Urinary bladder (tissue), 4 donors: ENCODE measurements around the gene PISD. TPM values are rescaled to one million over a fixed set of nuclear protein-coding genes. Genes with fewer than 3 reads are reported as not detected.

ENCODE experiments used
- DNase-seq: peaks from one replicate; pipeline ENCODE4 v3.0.0-alpha.2; 2015; ENCODE audit errors: extremely low spot score
- H3K27ac ChIP-seq: one replicate; pipeline ENCODE4 v1.5.1; 2013; ENCODE audit warnings: low read depth, mild to moderate bottlenecking, moderate library complexity
- H3K36me3 ChIP-seq: one replicate; pipeline ENCODE4 v1.6.1; 2013; ENCODE audit warnings: mild to moderate bottlenecking, moderate library complexity; ENCODE audit not compliant: insufficient read depth
- H3K4me1 ChIP-seq: one replicate; pipeline ENCODE4 v1.6.1; 2013; ENCODE audit warnings: mild to moderate bottlenecking, moderate library complexity; ENCODE audit not compliant: insufficient read depth
- H3K4me3 ChIP-seq: one replicate; pipeline ENCODE4 v1.5.1; 2013; ENCODE audit warnings: low read depth, low read length
- WGBS: extraction: QIAGEN DNeasy Blood & Tissue Kit; methylation state at CpG from one replicate; pipeline ENCODE4 v1.1.7; 2013; 5-methylcytosine and 5-hydroxymethylcytosine counted together
- polyA plus RNA-seq: library from polyadenylated mRNA; stranded (reverse); fragments of 200-250 nt; gene quantifications from one replicate; pipeline ENCODE4 v1.2.3, GENCODE V29; 2013
- total RNA-seq: library from RNA; depleted of rRNA; stranded (reverse); fragments of >200 nt; gene quantifications from one replicate; pipeline ENCODE4 v1.2.3, GENCODE V29; 2014
- donor health status: healthy with polysubstance abuse.
- donor health status: healthy.

The PISD gene
- total and polyA plus RNA-seq, 2 donors: 20.1 to 22.6 TPM

GRCh38 chr22:31575190-31575589 lies 86.8 kb downstream of the PISD start:
- DNase-seq: no peak
- Histone ChIP-seq H3K27ac (no peak overlapping the region), H3K36me3 (peaks cover 3% of the 10 kb centered on the region), H3K4me1 (no peaks in the 10 kb centered on the region), H3K4me3 (no peak overlapping the region)
- 91% methylated on average over 8 of the region's 8 CpGs for WGBS

DNA sequence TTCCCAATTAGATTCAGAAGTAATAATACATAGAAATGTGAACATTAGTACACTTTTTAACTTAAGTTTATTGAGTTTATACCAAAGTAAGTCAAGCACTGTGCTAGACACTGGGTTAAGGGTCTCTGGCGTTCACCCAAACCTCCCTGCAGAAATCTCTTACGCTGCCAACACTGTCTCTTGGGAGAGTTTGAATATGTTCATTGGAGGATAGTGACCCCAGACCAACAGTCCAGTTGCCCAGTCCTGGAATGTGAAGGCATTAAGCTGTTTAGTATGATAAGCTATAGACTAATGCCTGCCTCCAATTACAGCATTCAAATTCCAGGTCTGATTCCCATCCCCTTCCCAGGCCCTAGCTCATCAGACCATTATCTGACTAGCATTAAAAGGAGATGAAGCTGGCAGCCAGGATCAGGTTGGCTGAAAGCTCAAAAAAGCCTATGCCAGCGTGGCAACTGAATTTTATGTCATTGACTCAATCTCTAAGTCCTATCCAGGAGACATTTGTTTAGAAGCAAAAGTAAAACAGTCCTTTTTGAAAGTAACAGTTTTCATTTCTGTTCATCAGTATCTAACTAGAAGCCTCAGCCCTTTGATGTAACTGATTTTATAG lies 87.9 kb downstream of the PISD start:
- no peak overlapping the region for H3K4me3 ChIP-seq
- WGBS: 77% methylated on average over 3 of the region's 3 CpGs
- DNase-seq: no peak
- peaks cover 3% of the 10 kb centered on the region for H3K36me3 ChIP-seq
- H3K4me1 ChIP-seq: no peaks in the 10 kb centered on the region
- no peak overlapping the region for H3K27ac ChIP-seq

DNA sequence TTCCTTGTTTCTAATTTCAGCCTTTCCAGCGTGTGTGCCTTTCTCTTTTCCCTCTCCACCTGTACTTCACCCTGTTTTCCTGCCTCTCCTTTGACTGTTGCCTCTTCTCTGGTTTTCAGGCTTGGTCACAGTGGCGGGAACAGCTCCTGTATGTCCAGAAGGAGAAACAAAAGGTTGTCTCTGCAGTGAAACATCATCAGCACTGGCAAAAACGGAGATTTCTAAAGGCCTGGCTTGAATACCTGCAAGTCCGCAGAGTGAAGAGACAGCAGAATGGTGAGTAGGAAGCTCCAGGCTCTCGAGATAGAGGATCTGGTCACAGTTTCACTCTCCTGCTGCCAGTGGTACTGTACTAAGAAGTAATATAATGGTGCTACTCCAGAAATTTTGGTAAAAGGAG lies 89.1 kb downstream of the PISD start:
- H3K36me3 ChIP-seq: peaks cover 3% of the 10 kb centered on the region
- WGBS: 85% methylated on average over 5 of the region's 5 CpGs
- no peaks in the 10 kb centered on the region for H3K4me1 ChIP-seq

DNA sequence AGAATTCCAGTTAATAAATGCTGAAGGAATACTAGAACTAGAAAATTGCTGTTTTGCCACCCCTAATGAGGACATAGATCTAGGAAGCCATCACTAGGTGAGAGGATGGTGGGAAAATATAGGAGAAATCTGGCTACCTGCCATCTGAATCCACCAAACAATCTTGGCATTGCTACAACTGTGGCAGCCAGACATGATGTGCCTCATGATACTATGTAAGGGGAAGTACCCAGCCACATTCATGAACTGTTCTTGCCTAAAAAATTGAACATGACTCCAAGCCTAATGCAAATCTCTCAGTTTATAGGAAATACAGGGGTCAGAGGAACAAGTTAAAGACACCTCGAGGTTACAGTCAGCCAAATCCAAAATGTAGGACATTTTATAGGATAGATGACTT lies 92.9 kb downstream of the PISD start:
- no peak for DNase-seq
- 89% methylated on average over 1 of the region's 1 CpG for WGBS
- H3K36me3 ChIP-seq: peaks cover 3% of the 10 kb centered on the region

More for the DNA sequence above, 89.1 kb downstream of the PISD start:
- DNase-seq: no peak
- H3K4me3 ChIP-seq: no peak overlapping the region
- H3K27ac ChIP-seq: no peak overlapping the region

More for the DNA sequence above, 92.9 kb downstream of the PISD start:
- no peak overlapping the region for H3K27ac ChIP-seq
- H3K4me1 ChIP-seq: no peaks in the 10 kb centered on the region
- no peak overlapping the region for H3K4me3 ChIP-seq

Other genes starting within 250 kb of the PISD start
- gene EIF4ENIF1, start 172.4 kb downstream of the PISD start, total RNA-seq: 11.1 TPM
- 25.3 TPM for gene EIF4ENIF1, start 172.4 kb downstream of the PISD start, polyA plus RNA-seq
- 22.7 TPM for gene SFI1, start 165.7 kb downstream of the PISD start, total RNA-seq
- 14.6 TPM for gene SFI1, start 165.7 kb downstream of the PISD start, polyA plus RNA-seq
- 24.3 TPM for gene PRR14L, start 87.9 kb upstream of the PISD start, total RNA-seq
- 8.4 TPM for gene PRR14L, start 87.9 kb upstream of the PISD start, polyA plus RNA-seq
- 33.1 TPM for gene DEPDC5, start 91.8 kb upstream of the PISD start, total RNA-seq
- gene DEPDC5, start 91.8 kb upstream of the PISD start, polyA plus RNA-seq: 9.3 TPM